WTC11 (cell line): ENCODE results near the gene ZFP92. TPM values are rescaled to one million over a fixed set of nuclear protein-coding genes. Genes with fewer than 3 reads are reported as not detected.

Experiments
- ATAC-seq: fragments of 200-7000 bp; cut with Tn5 transposase; 2 replicates; pipeline ENCODE4 v1.10.0; 2021; ENCODE audit warnings: mild to moderate bottlenecking, moderate library complexity
- CTCF ChIA-PET: fragments of 300-600 bp; sonication (Branson Sonifier 250); formaldehyde crosslinking; loops from one replicate; lab custom pipeline; 2021; ENCODE audit warnings: antibody characterized with exemption; lab: Charles Lee
- POLR2A ChIA-PET: fragments of 350-600 bp; sonication (Branson Sonifier 250); formaldehyde crosslinking; loops from one replicate; lab custom pipeline; 2021; ENCODE audit warnings: antibody characterized with exemption; lab: Charles Lee
- DNase-seq: peaks from one replicate; pipeline ENCODE4 v3.0.0; 2021; ENCODE audit warnings: low spot score
- H3K27ac Mint-ChIP-seq: 2 replicates; pipeline ENCODE4 v1.8.0; 2021; ENCODE audit warnings: mixed read lengths
- H3K27me3 Mint-ChIP-seq: 2 replicates; pipeline ENCODE4 v1.8.0; 2021; ENCODE audit warnings: low read depth, mild to moderate bottlenecking, moderate library complexity, mixed read lengths
- H3K36me3 Mint-ChIP-seq: 2 replicates; pipeline ENCODE4 v1.8.0; 2021; ENCODE audit warnings: mixed read lengths
- H3K4me1 Mint-ChIP-seq: 2 replicates; pipeline ENCODE4 v1.8.0; 2022; ENCODE audit warnings: mixed read lengths
- H3K4me3 Mint-ChIP-seq: 2 replicates; pipeline ENCODE4 v1.8.0; 2021; ENCODE audit warnings: mild to moderate bottlenecking, moderate library complexity, mixed read lengths
- H3K9me3 Mint-ChIP-seq: 2 replicates; pipeline ENCODE4 v1.8.0; 2021; ENCODE audit warnings: mixed read lengths
- AFF4 ChIP-seq: sonication (generic); formaldehyde crosslinking; IDR thresholded peaks from 2 replicates; pipeline ENCODE4 v1.8.1; 2023; ENCODE audit warnings: mild to moderate bottlenecking, missing genetic modification reagents, borderline replicate concordance
- ATF1 ChIP-seq: sonication (generic); formaldehyde crosslinking; IDR thresholded peaks from 2 replicates; pipeline ENCODE4 v1.8.1; 2023; ENCODE audit warnings: mild to moderate bottlenecking, moderate library complexity, missing genetic modification reagents
- ATF3 ChIP-seq: sonication (generic); formaldehyde crosslinking; conservative IDR thresholded peaks from 2 replicates; pipeline ENCODE4 v1.8.1; 2022; ENCODE audit warnings: mild to moderate bottlenecking, missing genetic modification reagents
- CREM ChIP-seq: sonication (generic); formaldehyde crosslinking; IDR thresholded peaks from 2 replicates; pipeline ENCODE4 v1.8.1; 2022; ENCODE audit warnings: mild to moderate bottlenecking, missing genetic modification reagents, moderate library complexity
- EMX1 ChIP-seq: fragments of 250-450 bp; sonication (Bioruptor Pico); IDR thresholded peaks from 2 replicates; pipeline ENCODE4 v1.8.0; 2021; ENCODE audit warnings: mild to moderate bottlenecking
- FOXP1 ChIP-seq: sonication (generic); formaldehyde crosslinking; IDR thresholded peaks from 2 replicates; pipeline ENCODE4 v1.8.0; 2022; ENCODE audit warnings: missing genetic modification reagents, mild to moderate bottlenecking, moderate library complexity, borderline replicate concordance
- GRHL2 ChIP-seq: fragments of 250-450 bp; sonication (Bioruptor Pico); IDR thresholded peaks from 2 replicates; pipeline ENCODE4 v1.8.0; 2022; ENCODE audit warnings: mild to moderate bottlenecking, moderate library complexity; ENCODE audit not compliant: insufficient replicate concordance, severe bottlenecking
- SMAD4 ChIP-seq: sonication (generic); formaldehyde crosslinking; IDR thresholded peaks from 2 replicates; pipeline ENCODE4 v1.8.0; 2022; ENCODE audit warnings: mild to moderate bottlenecking, missing genetic modification reagents
- ZMAT4 ChIP-seq: fragments of 250-450 bp; sonication (Bioruptor Pico); IDR thresholded peaks from 2 replicates; pipeline ENCODE4 v1.9.0; 2021; ENCODE audit warnings: mild to moderate bottlenecking
- ZNF121 ChIP-seq: sonication (generic); formaldehyde crosslinking; IDR thresholded peaks from 2 replicates; pipeline ENCODE4 v1.8.0; 2023; ENCODE audit warnings: missing genetic modification reagents
- ZNF138 ChIP-seq: sonication (generic); formaldehyde crosslinking; conservative IDR thresholded peaks from 2 replicates; pipeline ENCODE4 v1.8.1; 2022; ENCODE audit warnings: mild to moderate bottlenecking, moderate library complexity, missing genetic modification reagents
- ZNF416 ChIP-seq: fragments of 250-450 bp; sonication (Bioruptor Pico); IDR thresholded peaks from 2 replicates; pipeline ENCODE4 v1.9.0; 2021; ENCODE audit warnings: mild to moderate bottlenecking, inconsistent platforms
- total RNA-seq: library from RNA; stranded (reverse); gene quantifications from 3 replicates; pipeline ENCODE4 v1.2.3, GENCODE V29; 2021
- TF ChIP-seq, protein P1 (sequence below): fragments of 250-450 bp; sonication (Bioruptor Pico); IDR thresholded peaks from 2 replicates; pipeline ENCODE4 v1.9.0; 2021; ENCODE audit warnings: mild to moderate bottlenecking
- TF ChIP-seq, protein P2 (sequence below): sonication (generic); formaldehyde crosslinking; IDR thresholded peaks from 2 replicates; pipeline ENCODE4 v1.8.1; 2023; ENCODE audit warnings: mild to moderate bottlenecking, missing genetic modification reagents, moderate library complexity

Gene ZFP92
- total RNA-seq, 1 experiment from 2014 or later: 0.31 TPM

DNA sequence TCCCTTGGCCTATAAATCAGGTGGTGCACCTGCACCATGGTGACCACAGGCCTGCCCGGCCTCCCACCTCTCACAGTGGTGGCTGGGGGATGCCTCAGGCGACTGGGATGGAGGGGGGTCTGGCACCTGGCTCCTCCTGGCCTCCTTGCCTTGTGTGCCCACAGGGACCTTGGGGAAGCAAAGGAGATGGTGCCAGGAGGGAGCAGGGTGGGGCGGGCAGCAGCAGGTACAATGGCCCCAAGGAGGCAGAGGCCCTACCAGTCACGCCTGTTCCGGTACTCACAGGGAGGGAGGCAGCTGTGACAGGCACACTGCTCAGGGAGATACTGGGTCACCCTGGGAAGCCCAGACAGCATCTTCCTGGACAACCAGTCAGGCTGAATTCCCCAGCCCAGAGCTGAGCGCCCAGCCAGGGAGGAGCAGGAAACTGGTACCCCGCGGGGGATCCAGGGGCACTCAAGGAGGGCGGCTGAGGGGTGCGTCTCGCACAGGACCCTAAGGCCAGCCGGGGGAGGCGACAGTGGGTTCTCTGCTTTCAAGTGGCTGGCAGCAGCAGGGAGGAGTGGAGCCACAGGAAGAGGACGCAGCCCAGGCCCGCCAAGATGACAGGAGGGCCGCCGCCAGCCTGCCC lies 35.8 kb downstream of the ZFP92 start:
- ChIA-PET POLR2A (no interaction called here), CTCF (no interaction called here)
- H3K27me3 Mint-ChIP-seq: no peaks in the 10 kb centered on the region
- H3K27ac Mint-ChIP-seq: no peak overlapping the region
- no peaks in the 10 kb centered on the region for H3K4me1 Mint-ChIP-seq
- DNase-seq (no peak), ATAC-seq (no peak)
- peaks cover 3% of the 10 kb centered on the region; the same call in 1 of the 2 replicates for H3K36me3 Mint-ChIP-seq
- H3K9me3 Mint-ChIP-seq: no peaks in the 10 kb centered on the region
- TF ChIP-seq ZNF121 (CRISPR knock-in tag): no peak
- no peak for TF ChIP-seq ATF1 (CRISPR knock-in tag)
- TF ChIP-seq EMX1: no peak
- no peak for TF ChIP-seq ZMAT4 (CRISPR knock-in tag)
- TF ChIP-seq GRHL2 (CRISPR knock-in tag): no peak
- TF ChIP-seq ZNF416 (CRISPR knock-in tag): no peak
- TF ChIP-seq FOXP1: no peak
- TF ChIP-seq ATF3: no peak
- no peak for TF ChIP-seq ZNF138 (CRISPR knock-in tag)
- H3K4me3 Mint-ChIP-seq: no peak overlapping the region

DNA sequence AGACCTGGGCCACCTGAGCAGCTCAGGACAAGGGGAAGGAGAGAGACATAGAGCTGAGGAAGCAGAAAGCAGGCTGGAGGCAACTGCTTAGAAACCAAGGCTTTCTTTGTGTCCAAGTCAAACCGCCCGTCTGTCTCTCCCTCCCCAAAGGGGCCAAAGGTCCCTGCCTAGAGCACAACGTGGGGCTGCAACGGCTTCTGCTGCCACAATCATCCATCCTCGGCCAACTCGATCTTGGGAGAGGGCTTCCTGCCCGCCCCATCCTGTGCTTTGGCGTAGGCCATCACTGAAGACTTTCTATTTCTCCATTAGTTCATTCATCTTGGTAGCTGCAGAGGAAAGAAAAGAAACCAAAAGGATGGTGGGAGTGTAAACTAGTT lies 36.3 kb downstream of the ZFP92 start:
- POLR2A ChIA-PET: no interaction called here
- Mint-ChIP-seq H3K4me1 (no peaks in the 10 kb centered on the region), H3K36me3 (peaks cover 3% of the 10 kb centered on the region; the same call in 1 of the 2 replicates), H3K27me3 (no peaks in the 10 kb centered on the region), H3K9me3 (no peaks in the 10 kb centered on the region), H3K27ac (no peak overlapping the region), H3K4me3 (no peak overlapping the region)
- DNase-seq: no peak
- TF ChIP-seq ZNF416 (CRISPR knock-in tag) (no peak), SMAD4 (CRISPR knock-in tag) (no peak), AFF4 (CRISPR knock-in tag) (no peak), CREM (CRISPR knock-in tag) (no peak)
- TF ChIP-seq, protein P1, sequence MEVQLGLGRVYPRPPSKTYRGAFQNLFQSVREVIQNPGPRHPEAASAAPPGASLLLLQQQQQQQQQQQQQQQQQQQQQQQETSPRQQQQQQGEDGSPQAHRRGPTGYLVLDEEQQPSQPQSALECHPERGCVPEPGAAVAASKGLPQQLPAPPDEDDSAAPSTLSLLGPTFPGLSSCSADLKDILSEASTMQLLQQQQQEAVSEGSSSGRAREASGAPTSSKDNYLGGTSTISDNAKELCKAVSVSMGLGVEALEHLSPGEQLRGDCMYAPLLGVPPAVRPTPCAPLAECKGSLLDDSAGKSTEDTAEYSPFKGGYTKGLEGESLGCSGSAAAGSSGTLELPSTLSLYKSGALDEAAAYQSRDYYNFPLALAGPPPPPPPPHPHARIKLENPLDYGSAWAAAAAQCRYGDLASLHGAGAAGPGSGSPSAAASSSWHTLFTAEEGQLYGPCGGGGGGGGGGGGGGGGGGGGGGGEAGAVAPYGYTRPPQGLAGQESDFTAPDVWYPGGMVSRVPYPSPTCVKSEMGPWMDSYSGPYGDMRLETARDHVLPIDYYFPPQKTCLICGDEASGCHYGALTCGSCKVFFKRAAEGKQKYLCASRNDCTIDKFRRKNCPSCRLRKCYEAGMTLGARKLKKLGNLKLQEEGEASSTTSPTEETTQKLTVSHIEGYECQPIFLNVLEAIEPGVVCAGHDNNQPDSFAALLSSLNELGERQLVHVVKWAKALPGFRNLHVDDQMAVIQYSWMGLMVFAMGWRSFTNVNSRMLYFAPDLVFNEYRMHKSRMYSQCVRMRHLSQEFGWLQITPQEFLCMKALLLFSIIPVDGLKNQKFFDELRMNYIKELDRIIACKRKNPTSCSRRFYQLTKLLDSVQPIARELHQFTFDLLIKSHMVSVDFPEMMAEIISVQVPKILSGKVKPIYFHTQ (CRISPR knock-in tag): no peak
- TF ChIP-seq, protein P2, sequence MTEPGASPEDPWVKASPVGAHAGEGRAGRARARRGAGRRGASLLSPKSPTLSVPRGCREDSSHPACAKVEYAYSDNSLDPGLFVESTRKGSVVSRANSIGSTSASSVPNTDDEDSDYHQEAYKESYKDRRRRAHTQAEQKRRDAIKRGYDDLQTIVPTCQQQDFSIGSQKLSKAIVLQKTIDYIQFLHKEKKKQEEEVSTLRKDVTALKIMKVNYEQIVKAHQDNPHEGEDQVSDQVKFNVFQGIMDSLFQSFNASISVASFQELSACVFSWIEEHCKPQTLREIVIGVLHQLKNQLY: no peak
- CTCF ChIA-PET: no interaction called here
- no peak for ATAC-seq
